NCI-H1105 (cell line): ENCODE measurements around the gene TRABD.

ENCODE experiments used
- DNase-seq: peaks from one replicate; lab custom pipeline; 2025; lab: John Stamatoyannopoulos, UW

Gene TRABD

DNA sequence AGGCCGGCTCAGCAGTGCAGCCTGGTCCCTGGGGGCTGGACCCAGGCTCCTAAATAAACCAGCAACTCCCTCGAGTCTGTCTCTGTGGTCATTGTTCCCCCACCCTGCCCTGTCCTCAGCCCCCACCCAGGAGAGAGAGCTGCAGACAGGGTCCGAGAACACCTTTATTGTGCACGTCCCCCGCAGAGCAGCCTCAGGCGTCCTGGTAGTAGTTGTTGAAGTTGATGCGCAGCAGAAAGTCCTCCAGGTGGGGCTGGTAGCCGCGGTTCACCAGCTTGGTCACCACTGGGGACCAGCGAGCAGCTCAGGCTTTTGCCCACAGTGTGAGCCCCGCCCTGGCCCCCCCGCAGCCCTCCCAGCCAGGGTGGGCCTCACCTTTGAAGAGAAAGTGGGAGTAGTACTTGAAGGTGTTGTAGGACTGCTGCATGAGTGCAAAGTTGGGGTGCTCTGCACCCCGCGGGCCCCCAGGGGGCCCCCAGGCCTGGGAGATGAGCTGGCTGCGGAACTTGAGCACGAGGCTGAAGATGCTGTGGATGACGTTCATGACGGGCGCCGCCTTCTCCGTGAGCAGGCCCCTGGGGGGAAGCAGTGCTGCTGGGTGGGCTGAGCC lies 31.9 kb downstream of the TRABD start:
- no peak for DNase-seq

- DNase-seq: no peak
These were observed 32.7 kb downstream of the TRABD start for GRCh38 chr22:50218153-50218995.

DNA sequence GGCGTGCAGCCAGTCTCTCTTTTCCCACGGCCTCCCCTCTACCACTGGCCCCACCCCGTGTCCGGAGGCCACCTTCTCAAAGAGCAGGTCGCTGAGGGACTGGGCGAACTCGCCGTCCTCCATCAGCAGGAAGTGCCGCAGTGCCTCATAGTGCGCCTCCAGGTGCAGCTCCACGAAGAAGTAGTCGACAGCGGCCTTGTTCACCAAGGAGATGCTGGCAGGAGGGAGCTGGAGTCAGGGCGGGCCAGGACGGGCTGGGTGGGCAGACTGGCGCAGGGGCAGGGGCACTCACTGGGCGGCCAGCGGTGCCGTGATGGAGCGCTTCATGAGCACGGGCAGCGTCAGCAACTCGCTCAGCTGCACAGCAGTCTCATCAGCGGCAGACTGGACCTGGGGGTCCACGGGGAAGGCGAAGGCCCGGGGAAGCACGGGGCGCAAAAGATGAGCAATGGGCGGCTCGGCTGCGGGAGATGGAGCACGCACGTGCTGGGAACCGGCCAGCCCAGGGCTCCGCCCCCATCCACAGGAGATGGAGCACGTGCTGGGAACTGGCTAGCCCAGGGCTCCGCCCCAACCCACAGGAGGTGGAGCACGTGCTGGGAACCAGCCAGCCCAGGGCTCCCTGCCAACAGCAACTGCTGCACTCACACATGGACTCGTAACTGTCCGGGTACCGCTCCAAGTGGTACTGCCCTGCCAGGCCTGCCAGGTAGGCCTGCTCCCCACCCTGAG lies 33.4 kb downstream of the TRABD start:
- DNase-seq: peak; percentile 77

DNA sequence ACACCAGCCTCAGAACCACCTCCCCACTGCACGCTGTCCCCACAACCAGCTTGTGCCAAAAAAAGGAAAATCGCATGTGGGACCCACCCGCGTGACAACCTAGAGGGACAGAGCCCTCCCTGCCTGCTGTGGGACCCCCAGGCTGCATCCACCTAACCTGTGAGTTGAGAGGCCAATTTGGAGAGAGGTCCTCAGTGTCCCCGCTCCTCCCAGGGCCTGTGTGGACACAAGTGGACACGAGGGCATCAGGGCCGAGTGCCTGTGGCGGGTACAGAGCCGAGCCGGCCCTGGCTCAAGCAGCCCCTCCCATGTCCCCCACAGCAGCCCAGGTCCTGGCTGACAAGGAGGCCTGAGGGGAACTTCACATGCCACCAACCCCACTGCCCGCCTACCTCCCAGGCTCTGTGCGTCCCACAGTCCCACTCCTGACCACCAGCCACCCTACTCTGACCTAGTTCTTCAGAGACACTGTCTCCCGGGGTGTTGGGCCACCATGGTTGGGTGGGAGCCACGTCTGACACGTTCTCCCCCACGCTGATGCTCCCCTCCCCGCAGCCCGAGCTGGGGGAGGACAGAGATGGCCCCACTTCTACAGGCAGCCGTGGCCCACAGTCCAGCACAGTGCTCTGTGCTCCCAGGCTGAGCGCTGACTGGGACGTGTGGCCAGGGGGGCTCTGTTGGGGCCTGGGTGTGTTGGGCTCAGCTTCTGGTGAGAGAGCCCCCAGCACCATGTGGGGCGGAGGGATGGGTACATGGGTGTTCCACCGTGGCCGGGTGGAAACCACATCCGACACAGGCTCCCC lies 34.3 kb downstream of the TRABD start:
- no peak for DNase-seq

GRCh38 chr22:50220603-50221409 lies 35.1 kb downstream of the TRABD start:
- DNase-seq: no peak

DNA sequence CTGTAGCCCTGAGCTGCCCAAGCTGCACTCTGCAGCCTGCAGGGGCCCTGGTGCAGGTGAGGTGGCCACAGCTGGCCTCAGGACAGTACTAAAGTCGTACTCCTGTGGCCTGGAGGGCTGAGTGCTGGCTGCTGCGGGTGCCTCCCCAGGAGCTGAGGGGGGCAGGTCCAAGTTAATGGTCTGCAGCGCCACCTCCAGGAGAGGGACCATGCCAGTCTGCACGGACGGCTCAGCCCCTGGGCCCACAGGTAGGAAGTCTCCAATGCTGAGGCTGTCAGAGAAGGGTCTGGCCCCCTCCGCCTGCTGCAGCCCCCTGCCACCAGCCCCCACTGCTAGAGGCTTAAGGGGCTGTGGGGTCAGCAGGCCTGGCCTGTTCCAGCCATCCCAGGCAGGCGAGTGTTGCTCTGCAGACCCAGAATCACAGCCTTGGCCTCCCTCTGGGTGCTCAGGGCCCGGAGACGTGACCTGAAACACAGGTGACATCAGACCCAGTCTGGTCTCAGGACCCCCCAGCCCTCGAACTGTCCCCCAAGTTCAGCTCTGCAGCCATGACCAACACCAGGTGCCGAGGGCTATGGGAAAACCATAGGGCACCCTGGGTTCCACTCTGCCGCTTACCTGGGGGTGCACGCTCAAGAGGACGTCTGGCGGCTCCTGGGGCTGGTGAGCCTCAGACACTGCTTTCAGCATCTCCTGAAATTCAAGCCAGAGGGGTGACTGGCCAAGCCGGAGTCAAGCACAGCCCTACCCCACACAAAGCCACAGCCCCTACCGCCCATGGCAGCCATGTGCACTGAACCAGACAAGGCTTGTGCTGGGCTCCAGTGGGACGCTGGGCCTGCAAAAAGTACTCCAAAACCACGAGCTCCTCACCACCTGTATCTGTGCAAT lies 35.9 kb downstream of the TRABD start:
- no peak for DNase-seq

DNA sequence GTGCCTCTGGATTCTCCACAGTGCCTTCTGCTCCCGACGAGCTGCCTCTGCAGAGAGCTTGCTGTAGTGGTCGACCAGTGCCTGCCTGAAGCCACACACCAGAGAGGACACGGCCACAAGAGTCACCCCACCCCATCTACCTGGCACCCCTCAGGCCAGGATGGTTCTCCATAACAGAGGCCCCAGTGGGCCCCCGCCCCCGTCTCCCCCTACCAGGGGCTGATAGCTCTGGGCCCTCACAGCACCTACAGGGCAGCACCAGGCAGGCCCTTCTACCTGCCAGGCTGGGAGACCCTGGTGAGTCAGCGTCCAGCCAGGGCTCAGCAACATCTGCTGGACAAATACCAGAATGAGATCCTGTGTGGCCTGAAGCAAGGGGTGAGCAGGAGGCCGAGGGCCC lies 36.8 kb downstream of the TRABD start:
- no peak for DNase-seq

- DNase-seq: no peak
These were observed 38.4 kb downstream of the TRABD start for GRCh38 chr22:50224071-50224470.

- no peak for DNase-seq
These were observed 39.7 kb downstream of the TRABD start for GRCh38 chr22:50225200-50225969.

DNA sequence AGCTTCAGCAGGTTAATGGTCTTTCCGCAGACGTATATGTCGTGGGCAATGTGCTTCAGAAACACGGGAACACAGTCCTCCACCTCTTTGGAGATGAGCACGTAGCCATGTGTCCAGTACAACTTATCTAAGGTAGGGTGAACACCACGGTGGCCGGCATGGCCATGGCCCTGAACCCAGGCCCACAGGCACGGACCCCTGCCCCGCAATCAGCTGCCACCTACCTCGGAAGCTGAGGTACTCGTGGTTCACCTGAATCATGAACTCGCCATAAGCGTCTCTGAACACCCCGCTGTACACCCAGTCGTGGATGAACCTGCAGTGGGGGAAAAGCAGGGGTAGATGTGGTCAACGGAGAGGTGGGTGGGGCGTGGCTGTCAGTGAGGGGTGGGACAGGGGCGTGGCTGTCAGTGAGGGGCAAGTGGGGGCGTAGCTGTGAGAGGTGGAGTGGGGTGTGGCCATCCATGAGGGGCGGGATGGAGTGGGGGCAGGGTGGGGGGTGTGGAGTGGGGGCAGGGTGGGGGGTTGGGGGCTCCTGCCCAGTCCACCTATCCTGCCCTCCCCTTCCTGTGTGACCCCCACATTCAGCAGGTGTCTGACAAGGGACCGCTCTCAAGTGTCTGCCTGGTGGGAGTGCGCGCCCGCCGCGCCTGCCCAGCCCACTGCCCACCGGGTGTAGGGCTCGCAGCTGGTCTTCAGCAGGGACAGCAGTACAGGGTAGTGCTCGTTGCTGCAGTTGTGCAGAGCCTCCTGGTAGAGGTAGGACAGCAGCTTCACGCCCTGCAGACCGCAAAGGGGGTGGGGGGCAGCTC lies 40.6 kb downstream of the TRABD start:
- DNase-seq: no peak

DNA sequence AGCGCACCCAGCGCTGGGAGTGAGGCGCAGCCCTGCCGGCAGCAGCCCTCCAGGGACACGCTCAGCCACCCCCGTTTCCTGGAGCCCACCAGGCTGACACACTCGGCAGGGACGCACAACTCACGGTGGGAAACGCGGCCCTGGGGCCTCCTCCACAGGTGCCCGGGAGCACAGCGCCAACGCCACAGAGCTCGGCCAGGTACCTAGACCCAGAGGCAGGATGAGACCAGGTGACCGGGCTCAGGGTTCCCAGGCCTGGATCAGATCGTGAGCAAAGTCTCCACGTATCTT lies 41.1 kb downstream of the TRABD start:
- no peak for DNase-seq

DNA sequence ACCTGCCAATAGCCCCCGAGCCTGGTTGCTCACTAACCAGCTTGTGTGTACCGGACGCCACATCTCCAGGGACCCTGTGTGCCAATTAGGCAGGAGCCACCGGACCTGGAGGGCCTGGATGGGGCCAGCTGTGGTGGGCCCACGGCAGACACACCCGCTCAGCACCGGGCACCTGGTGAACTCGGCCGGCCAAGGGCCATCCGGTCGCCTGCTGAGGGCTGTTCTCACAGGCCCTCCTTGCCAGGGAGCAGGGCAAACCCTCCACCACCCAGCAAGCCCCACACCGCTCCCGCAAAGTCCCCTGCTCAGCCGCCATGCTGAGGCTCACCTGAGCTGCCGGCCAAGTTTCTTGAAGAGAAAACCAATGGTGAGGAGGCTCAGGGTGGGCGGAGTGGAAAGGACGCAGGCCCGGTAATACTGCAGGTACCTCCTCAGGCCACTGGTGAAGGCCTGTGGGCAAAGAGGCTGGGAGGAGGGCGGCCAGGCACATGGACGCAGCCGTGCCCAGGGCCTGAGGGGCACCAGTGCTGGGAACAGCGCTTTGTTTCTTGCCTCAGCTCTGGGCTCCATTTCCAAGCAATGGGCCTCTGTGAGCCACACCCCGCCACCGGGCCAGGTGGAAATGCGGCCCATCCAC lies 42.0 kb downstream of the TRABD start:
- DNase-seq: no peak

GRCh38 chr22:50228366-50228765 lies 42.7 kb downstream of the TRABD start:
- DNase-seq: no peak

GRCh38 chr22:50229370-50229769 lies 43.7 kb downstream of the TRABD start:
- DNase-seq: no peak

DNA sequence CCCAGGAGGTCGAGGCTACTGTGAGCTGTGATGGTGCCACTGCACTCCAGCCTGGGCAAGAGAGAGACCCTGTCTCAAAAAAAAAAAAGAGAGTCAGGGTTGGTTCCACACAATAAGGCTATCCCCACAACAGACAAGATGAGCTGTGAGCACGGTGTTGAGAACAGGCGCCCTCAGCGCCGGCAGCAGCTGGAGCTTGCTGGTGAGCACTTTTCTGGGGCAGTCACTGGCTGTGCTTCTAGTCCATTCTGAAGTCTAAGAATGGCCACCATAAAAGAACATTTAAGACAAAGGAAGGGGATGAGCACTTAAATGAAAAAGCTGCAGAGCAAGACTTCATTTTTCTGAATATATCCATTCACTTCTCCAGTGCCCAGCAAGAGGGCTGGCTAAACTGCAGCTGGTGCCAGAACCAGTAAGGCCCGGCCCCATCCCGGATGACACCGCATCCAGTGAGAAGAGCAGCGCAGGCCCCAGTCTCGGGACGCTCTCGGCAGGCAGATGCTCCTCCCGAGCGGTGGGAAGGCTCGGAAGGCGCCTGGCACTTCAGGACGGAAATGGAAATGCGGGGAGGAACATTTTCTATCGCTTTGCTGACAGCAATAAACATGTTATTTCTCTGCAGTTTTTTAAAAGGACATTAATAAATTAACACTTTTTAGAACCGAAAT lies 46.9 kb downstream of the TRABD start:
- DNase-seq: no peak

- no peak for DNase-seq
These were observed 47.5 kb downstream of the TRABD start for GRCh38 chr22:50233223-50233622.

GRCh38 chr22:50236731-50237409 lies 51.2 kb downstream of the TRABD start:
- DNase-seq: no peak
